Fibroblast of skin of back (primary cell): ENCODE measurements around the gene NKAIN2.
"Not testable (repeated sequence)": the region's sequence is repeated elsewhere in the genome, so short reads cannot be mapped to it uniquely, and the experiment has no call there.

Source experiments
- DNase-seq: peaks from one replicate; pipeline ENCODE4 v3.0.0-alpha.2; 2013

Gene NKAIN2

DNA sequence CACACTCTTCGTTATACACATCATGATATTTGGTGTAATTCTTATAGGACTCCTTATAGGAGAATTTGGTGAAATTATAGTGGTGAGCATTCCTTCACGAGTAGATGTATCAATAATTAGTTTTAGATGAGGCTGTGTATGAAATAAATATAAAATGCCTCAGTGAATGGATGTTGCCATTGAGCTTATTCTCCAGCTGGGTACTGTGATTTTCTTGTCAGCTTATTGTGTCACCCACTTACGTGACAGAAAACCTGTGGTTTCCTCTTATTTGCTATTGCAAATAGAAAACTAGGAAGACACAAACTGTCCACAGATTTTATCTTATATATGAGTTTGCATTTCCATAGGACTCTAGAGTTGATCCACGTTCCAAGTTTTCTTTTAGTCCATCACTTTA lies 718.7 kb downstream of the NKAIN2 start:
- DNase-seq = no peak

GRCh38 chr6:124524491-124525200 lies 721.0 kb downstream of the NKAIN2 start:
- no peak for DNase-seq

DNA sequence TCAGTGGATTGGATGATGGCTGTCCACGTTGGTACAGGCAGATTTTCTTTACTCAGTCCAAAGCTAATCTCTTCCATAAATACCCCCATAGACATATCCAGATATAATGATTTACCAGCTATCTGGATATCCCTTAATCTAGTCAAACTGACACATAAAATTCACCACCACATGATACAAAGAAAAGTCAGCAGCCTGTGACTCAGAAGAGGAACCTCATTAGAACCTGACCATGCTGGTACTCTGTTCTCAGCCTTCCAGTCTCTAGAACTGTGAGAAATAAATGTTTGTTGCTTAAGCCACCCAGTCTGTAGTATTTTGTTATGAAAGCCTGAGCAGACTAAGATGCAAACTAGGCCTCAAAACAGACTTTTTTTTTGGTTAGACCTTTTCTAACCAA lies 727.3 kb downstream of the NKAIN2 start:
- DNase-seq = no peak

DNA sequence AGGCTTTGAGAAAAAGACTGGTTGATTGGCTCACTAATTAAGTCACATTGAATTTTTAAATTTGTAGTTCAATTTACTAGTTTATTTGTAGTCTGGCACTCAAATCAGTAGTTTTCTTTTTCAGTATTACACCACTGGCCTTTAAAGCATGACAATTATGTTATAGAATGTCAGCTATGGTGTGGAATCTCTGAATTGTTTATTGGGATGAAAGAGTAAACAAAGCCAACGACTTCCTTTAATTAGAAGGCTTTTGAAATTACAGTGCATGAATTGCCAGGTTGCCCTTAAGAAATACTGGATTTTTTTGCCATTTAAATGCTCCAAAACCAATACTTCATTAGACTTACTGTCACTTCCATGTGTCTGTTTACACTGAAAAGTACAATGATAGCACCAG lies 731.6 kb downstream of the NKAIN2 start:
- no peak for DNase-seq

- no peak for DNase-seq
Observed at GRCh38 chr6:124535746-124536145, 732.1 kb downstream of the NKAIN2 start.

DNA sequence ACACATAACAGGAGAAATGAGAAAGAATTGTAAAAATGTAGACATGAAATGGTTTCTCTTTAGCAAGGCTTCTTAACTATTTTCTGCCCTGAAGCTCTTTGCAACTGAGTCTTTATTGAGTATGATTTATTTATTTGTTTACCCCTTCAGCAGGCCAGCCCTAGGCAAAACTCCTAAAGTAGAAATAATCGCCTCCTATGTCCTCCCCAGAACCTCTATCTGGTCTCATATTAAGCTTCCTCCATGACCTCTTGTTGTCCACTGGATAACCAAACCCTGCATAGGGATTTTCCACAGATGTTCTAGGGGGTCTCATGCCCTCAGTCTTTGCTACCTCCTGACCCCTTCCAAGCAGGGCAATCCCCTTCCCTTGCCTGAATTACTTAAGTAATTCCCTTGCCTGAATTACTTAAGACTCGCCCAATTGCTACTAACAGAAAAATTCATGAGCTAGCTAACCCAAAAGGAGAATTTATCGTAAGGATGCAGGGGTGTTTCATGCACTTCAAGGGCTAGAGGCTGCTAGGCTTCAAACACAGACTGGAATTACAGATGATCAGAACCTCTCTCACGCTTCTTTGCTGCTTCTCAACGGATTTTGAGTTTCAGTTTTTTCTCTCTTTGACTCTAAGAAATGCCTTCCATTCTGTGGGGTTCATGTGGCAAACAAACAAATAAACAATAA lies 732.6 kb downstream of the NKAIN2 start:
- no peak for DNase-seq

- DNase-seq = no peak
Observed at GRCh38 chr6:124536842-124537191, 733.2 kb downstream of the NKAIN2 start.

GRCh38 chr6:124539096-124539495 lies 735.4 kb downstream of the NKAIN2 start:
- no peak for DNase-seq

DNA sequence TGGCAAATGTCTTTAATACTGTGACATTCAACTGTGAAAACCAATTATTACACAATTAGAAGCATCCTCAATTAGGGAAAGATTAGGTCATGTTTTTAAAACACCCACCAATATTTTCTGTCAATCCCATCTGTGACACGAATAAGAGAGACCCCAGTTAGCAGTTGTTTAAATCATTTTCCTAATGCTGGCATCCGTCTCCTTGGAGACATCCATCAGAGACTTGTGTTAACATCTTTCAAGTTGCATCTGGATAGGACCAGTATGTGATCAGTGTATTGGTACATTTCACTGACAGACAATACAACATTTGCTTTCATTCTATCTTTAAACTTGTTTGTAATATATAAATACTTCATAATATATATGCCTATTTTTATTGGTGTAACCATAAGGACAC lies 737.9 kb downstream of the NKAIN2 start:
- no peak for DNase-seq

GRCh38 chr6:124546601-124547000 lies 742.9 kb downstream of the NKAIN2 start:
- DNase-seq = no peak

GRCh38 chr6:124551711-124552233 lies 748.1 kb downstream of the NKAIN2 start:
- no peak for DNase-seq

GRCh38 chr6:124557873-124558272 lies 754.2 kb downstream of the NKAIN2 start:
- DNase-seq = no peak

DNA sequence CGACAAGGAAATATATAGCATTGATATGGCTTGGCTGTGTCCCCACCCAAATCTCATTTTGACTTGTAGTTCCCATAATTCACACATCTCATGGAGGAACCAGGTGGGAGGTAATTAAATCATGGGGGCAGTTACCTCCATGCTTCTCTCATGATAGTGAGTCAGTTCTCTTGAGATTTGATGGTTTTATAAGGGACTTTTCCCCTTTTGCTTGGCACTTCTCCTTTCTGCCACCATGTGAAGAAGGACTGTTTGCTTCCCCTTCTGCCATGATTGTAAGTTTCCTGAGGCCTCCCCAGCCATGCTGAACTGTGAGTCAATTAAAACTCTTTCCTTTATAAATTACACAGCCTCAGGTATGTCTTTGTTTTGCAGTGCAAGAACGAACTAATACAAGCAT lies 756.4 kb downstream of the NKAIN2 start:
- not testable (repeated sequence) for DNase-seq

DNA sequence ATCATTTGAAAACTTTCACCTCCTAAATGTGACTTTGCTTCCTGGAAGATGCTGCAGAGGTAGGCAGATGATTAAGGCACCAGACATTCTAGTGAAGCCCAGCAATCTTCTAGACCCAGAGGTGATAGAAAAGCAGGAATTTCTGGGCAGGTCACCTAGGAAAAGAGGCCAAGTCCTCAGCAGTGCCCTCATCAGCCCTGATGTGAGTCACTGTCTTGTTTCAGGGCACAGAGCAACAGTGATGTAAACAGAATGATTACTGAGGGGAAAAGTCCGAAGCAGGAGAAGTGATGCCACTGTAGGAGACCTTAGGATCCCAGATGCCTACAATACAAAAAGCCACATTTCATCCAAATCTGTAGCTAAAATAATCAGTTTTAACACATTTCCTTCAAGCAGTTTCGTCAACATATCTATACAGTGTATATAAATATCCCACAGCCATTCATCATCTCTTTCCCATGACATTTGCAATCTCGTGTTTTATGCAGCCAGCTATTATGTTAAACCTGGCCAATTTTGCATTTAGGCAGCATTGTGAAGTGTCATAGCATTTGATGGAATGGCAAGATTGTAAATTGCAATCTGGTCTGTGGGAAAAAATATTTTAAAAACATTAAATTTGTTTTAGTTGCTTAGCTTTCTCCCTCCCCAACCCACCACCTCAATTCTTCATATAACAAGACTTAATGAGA lies 757.4 kb downstream of the NKAIN2 start:
- DNase-seq = no peak

- no peak for DNase-seq
Observed at GRCh38 chr6:124561635-124562130, 758.0 kb downstream of the NKAIN2 start.

DNA sequence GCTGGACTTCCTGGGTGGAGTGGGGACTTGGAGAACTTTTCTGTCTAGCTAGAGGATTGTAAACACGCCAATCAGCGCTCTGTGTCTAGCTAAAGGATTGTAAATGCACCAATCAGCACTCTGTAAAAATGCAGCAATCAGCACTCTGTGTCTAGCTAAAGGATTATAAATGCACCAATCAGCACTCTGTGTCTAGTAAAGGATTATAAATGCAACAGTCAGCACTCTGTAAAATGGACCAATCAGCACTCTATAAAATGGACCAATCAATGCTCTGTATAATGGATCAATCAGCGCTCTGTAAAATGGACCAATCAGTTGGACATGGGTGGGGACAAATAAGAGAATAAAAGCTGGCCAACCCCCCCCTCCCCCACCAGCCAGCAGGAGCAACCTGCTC lies 760.5 kb downstream of the NKAIN2 start:
- DNase-seq = not testable (repeated sequence)

GRCh38 chr6:124567401-124567800 lies 763.7 kb downstream of the NKAIN2 start:
- no peak for DNase-seq

DNA sequence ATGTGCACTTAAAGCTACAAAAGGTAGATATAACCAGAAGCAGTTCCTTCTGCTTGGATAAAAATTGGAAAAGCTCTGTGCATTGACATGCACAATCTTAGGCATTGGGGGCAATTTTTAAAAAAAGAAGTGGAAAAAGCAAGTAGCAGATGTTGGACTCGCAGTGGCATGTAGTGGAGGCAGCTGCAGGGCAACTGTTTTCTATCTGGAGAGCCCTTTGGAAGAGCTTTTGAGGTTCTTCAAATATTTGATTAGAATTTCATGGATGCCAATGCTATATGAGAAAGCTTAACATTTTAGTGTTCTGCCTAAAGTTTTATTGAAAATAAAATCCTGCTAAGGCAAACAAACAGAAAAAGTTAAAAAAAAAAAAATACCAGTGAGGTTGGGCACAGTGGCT lies 770.3 kb downstream of the NKAIN2 start:
- no peak for DNase-seq

- no peak for DNase-seq
Observed at GRCh38 chr6:124577734-124578281, 774.1 kb downstream of the NKAIN2 start.

- no peak for DNase-seq
Observed at GRCh38 chr6:124590001-124590400, 786.3 kb downstream of the NKAIN2 start.

DNA sequence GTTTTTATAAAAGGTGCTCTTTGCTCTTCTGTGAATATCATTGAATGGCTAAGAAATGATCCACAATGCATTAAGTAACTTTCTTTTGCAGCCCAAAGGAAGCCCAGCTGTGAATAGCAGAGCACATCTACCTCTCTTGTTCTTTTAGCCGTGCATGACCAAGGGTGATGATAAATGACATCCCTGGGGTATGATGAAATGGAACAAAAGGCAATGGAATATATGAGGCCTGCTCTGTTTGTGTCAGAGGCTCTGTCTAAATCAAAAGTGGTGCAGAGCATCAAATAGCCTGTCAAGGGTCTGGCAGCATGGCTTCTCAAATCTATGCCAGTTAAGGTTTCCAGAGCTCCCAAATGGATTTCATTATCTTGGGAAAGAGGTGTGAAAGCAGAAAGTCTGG lies 796.0 kb downstream of the NKAIN2 start:
- DNase-seq = no peak

DNA sequence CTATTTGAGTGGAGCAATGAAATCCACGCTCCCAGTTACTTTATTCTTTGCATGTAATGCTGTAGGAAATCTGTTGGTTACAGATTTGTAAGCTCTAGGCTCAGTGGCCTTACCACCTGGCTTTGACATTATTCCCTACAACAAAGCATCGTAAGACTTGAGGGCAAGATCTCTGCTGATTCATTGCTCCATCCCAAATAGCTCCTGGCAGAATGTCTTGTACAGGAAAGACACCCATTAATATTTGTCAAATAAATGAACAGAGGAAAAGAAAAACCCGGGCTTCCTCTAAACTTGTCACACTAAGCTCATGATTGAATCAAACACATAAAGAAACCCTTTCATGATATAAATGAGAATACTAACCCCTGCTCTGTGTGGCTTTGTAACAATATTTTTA lies 801.1 kb downstream of the NKAIN2 start:
- DNase-seq = no peak

- DNase-seq = no peak
Observed at GRCh38 chr6:124607119-124607627, 803.5 kb downstream of the NKAIN2 start.
